ENCODE results near the gene TOMM22. TPM values are rescaled to one million over a fixed set of nuclear protein-coding genes. Genes with fewer than 3 reads are reported as not detected.
A peak's percentile ranks its signal among the peaks of the same experiment; 100 is the strongest.

Gene TOMM22
- total RNA-seq, 1 donor from 2014 or later: 105 TPM

GRCh38 chr22:38685761-38686160, 4.0 kb downstream of the TOMM22 start:
- no peaks in the 10 kb centered on the region for H3K27me3 Mint-ChIP-seq (ENCODE audit: low read depth)
- H3K27ac Mint-ChIP-seq (ENCODE audit: unreplicated experiment): no peak overlapping the region
- no peak for DNase-seq (ENCODE audit: low read depth, low spot score)
- peak overlapping the region; percentile 63 for H3K4me3 Mint-ChIP-seq
- H3K4me1 Mint-ChIP-seq: peaks cover 23% of the 10 kb centered on the region
- peaks cover 22% of the 10 kb centered on the region for H3K36me3 Mint-ChIP-seq (ENCODE audit: low read depth)
- no peak for TF ChIP-seq CTCF (conservative IDR thresholded peaks at IDR 0.05)
- peaks cover 6% of the 10 kb centered on the region for H3K9me3 Mint-ChIP-seq

- no peak overlapping the region for H3K4me3 Mint-ChIP-seq
- H3K4me1 Mint-ChIP-seq: peaks cover 10% of the 10 kb centered on the region
- no peak for TF ChIP-seq CTCF (conservative IDR thresholded peaks at IDR 0.05)
- DNase-seq (ENCODE audit: low read depth, low spot score): no peak
- peaks cover 2% of the 10 kb centered on the region for H3K36me3 Mint-ChIP-seq (ENCODE audit: low read depth)
- no peaks in the 10 kb centered on the region for H3K9me3 Mint-ChIP-seq
- no peaks in the 10 kb centered on the region for H3K27me3 Mint-ChIP-seq (ENCODE audit: low read depth)
- no peak overlapping the region for H3K27ac Mint-ChIP-seq (ENCODE audit: unreplicated experiment)
Observed at GRCh38 chr22:38689651-38690050, 7.9 kb downstream of the TOMM22 start.

GRCh38 chr22:38694049-38694448, 12.3 kb downstream of the TOMM22 start:
- no peak for DNase-seq (ENCODE audit: low read depth, low spot score)
- H3K27me3 Mint-ChIP-seq (ENCODE audit: low read depth): no peaks in the 10 kb centered on the region
- H3K9me3 Mint-ChIP-seq: no peaks in the 10 kb centered on the region
- TF ChIP-seq CTCF (conservative IDR thresholded peaks at IDR 0.05): no peak
- H3K4me3 Mint-ChIP-seq: no peak overlapping the region
- H3K36me3 Mint-ChIP-seq (ENCODE audit: low read depth): peaks cover 2% of the 10 kb centered on the region
- peaks cover 37% of the 10 kb centered on the region for H3K4me1 Mint-ChIP-seq
- H3K27ac Mint-ChIP-seq (ENCODE audit: unreplicated experiment): no peak overlapping the region

- Mint-ChIP-seq H3K27me3 (ENCODE audit: low read depth) (no peaks in the 10 kb centered on the region), H3K9me3 (no peaks in the 10 kb centered on the region), H3K4me3 (no peak overlapping the region), H3K27ac (ENCODE audit: unreplicated experiment) (no peak overlapping the region), H3K4me1 (peaks cover 46% of the 10 kb centered on the region), H3K36me3 (ENCODE audit: low read depth) (peaks cover 2% of the 10 kb centered on the region)
- no peak for DNase-seq (ENCODE audit: low read depth, low spot score)
- TF ChIP-seq CTCF (conservative IDR thresholded peaks at IDR 0.05): no peak
Observed at GRCh38 chr22:38694940-38695339, 13.2 kb downstream of the TOMM22 start.

- peaks cover 2% of the 10 kb centered on the region for H3K36me3 Mint-ChIP-seq (ENCODE audit: low read depth)
- H3K4me1 Mint-ChIP-seq: peaks cover 50% of the 10 kb centered on the region
- DNase-seq (ENCODE audit: low read depth, low spot score): no peak
- H3K9me3 Mint-ChIP-seq: no peaks in the 10 kb centered on the region
- TF ChIP-seq CTCF (conservative IDR thresholded peaks at IDR 0.05): no peak
- peak overlapping the region; percentile 94 for H3K4me3 Mint-ChIP-seq
- H3K27me3 Mint-ChIP-seq (ENCODE audit: low read depth): peaks cover 2% of the 10 kb centered on the region
- peak overlapping the region; percentile 3 for H3K27ac Mint-ChIP-seq (ENCODE audit: unreplicated experiment)
Observed at GRCh38 chr22:38696606-38697424, 15.1 kb downstream of the TOMM22 start.

Measured in neural crest cell (in vitro differentiated cells).